A549 (cell line): ENCODE results near the gene FILIP1L. TPM values are rescaled to one million over a fixed set of nuclear protein-coding genes. Genes with fewer than 3 reads are reported as not detected.

Source experiments
- ATAC-seq, 2 experiments: fragments of 200-7000 bp in 1 of 2; fragments of >200 bp in 1 of 2; cut with Nextera tagmentation in 1 of 2; cut with Tn5 transposase in 1 of 2; 3 replicates each; pipeline versions ENCODE4 v1.8.0 to v1.9.1; 2018 to 2020; ENCODE audit warnings: mild to moderate bottlenecking in 1 of 2, moderate library complexity in 1 of 2
- CTCF ChIA-PET: fragments of 300-600 bp; sonication (Branson Sonifier 250); formaldehyde crosslinking; extraction: SDS; loops from one replicate; lab custom pipeline; 2021; ENCODE audit warnings: antibody characterized with exemption, inconsistent platforms; lab: Yijun Ruan, JAX
- POLR2A ChIA-PET: fragments of 350-600 bp; formaldehyde crosslinking; extraction: SDS; loops from one replicate; lab custom pipeline; 2021; ENCODE audit warnings: antibody characterized with exemption, inconsistent platforms; lab: Yijun Ruan, JAX
- DNase-seq, 2 experiments: peaks; one replicate each; pipeline versions ENCODE4 v3.0.0 to v3.0.0-alpha.2; 2011 to 2016; ENCODE audit warnings: low read depth in 1 of 2, low spot score in 1 of 2
- FAIRE-seq: peaks from 2 replicates; lab custom pipeline; 2011; peaks lifted over from hg19 to GRCh38; lab: Jason Lieb, UNC
- H3K27ac ChIP-seq, 2 experiments: fragments of >200 bp; sonication (Bioruptor Twin); formaldehyde crosslinking; 3 replicates each; pipeline ENCODE4 v1.5.1; 2016 to 2017
- H3K4me1 ChIP-seq: fragments of >200 bp; sonication (Bioruptor Twin); formaldehyde crosslinking; 3 replicates; pipeline ENCODE4 v1.6.1; 2016
- H3K4me2 ChIP-seq: fragments of >200 bp; sonication (Bioruptor Twin); formaldehyde crosslinking; 3 replicates; pipeline ENCODE4 v1.6.1; 2016
- H3K4me3 ChIP-seq: fragments of >200 bp; sonication (Bioruptor Twin); formaldehyde crosslinking; 3 replicates; pipeline ENCODE4 v1.5.1; 2016
- H3K9me3 ChIP-seq: fragments of >200 bp; sonication (Bioruptor Twin); formaldehyde crosslinking; 3 replicates; pipeline ENCODE4 v1.6.1; 2016
- ATOH8 ChIP-seq: fragments of 250-450 bp; sonication (Bioruptor Pico); IDR thresholded peaks from 2 replicates; pipeline ENCODE4 v1.5.0; 2020; ENCODE audit warnings: low read depth, mild to moderate bottlenecking, moderate library complexity
- CHD4 ChIP-seq: fragments of 200-600 bp; sonication (generic); IDR thresholded peaks from 2 replicates; pipeline ENCODE4 v1.6.1; 2016; ENCODE audit warnings: antibody characterized with exemption, mild to moderate bottlenecking, borderline replicate concordance
- EHF ChIP-seq: fragments of 250-450 bp; sonication (Bioruptor Pico); IDR thresholded peaks from 2 replicates; pipeline ENCODE4 v1.5.0; 2020; ENCODE audit warnings: mild to moderate bottlenecking
- EHMT2 ChIP-seq: fragments of 200-600 bp; sonication (generic); IDR thresholded peaks from 2 replicates; pipeline ENCODE4 v1.6.1; 2016; ENCODE audit warnings: antibody characterized with exemption, low read depth, mild to moderate bottlenecking, moderate library complexity
- FOSL2 ChIP-seq, 2 experiments: fragments of 450-650 bp in 1 of 2; fragments of >200 bp in 1 of 2; sonication (Bioruptor Twin) in 1 of 2; formaldehyde crosslinking; IDR thresholded peaks; 2 replicates each; pipeline versions ENCODE4 v1.5.0 to v1.6.1; 2016 to 2020; ENCODE audit warnings: mild to moderate bottlenecking in 1 of 2, moderate library complexity in 1 of 2
- KDM1A ChIP-seq: fragments of 200-600 bp; sonication (generic); IDR thresholded peaks from 2 replicates; pipeline ENCODE4 v1.6.1; 2016; ENCODE audit warnings: low read depth, mild to moderate bottlenecking
- MAFK ChIP-seq: fragments of 450-650 bp; IDR thresholded peaks from 2 replicates; pipeline ENCODE4 v1.6.1; 2014; ENCODE audit not compliant: partially characterized antibody
- MAZ ChIP-seq: fragments of 150-350 bp; IDR thresholded peaks from 2 replicates; pipeline ENCODE4 v1.6.1; 2014; ENCODE audit warnings: antibody characterized with exemption, low read depth, low read length, borderline replicate concordance
- MYC ChIP-seq: IDR thresholded peaks from 2 replicates; pipeline ENCODE4 v1.6.1; 2012; ENCODE audit warnings: mild to moderate bottlenecking, inconsistent platforms, low read length, improper control_type of control experiment, borderline replicate concordance
- NFE2L2 ChIP-seq: fragments of 150-350 bp; conservative IDR thresholded peaks from 2 replicates; pipeline ENCODE4 v1.6.1; 2014; ENCODE audit warnings: low read length
- PBX3 ChIP-seq: IDR thresholded peaks from 2 replicates; pipeline ENCODE4 v1.6.1; 2012
- POLR2AphosphoS2 ChIP-seq: conservative IDR thresholded peaks from 2 replicates; pipeline ENCODE4 v1.6.1; 2012; ENCODE audit warnings: low read length, improper control_type of control experiment, inconsistent platforms
- RAD21 ChIP-seq, 2 experiments: fragments of >200 bp in 1 of 2; sonication (Bioruptor Twin) in 1 of 2; formaldehyde crosslinking in 1 of 2; IDR thresholded peaks in 1 of 2; conservative IDR thresholded peaks in 1 of 2; 2 replicates in 1 of 2; 3 replicates in 1 of 2; pipeline ENCODE4 v1.6.1; 2012 to 2018; ENCODE audit warnings: inconsistent platforms in 1 of 2
- RCOR1 ChIP-seq: fragments of 150-350 bp; IDR thresholded peaks from 2 replicates; pipeline ENCODE4 v1.6.1; 2014; ENCODE audit warnings: antibody characterized with exemption, low read length, low read depth
- TFCP2L1 ChIP-seq: fragments of 250-450 bp; sonication (Bioruptor Pico); IDR thresholded peaks from 2 replicates; pipeline ENCODE4 v1.5.0; 2021; ENCODE audit warnings: mild to moderate bottlenecking
- TP53 ChIP-seq: fragments of 250-450 bp; sonication (Bioruptor Pico); IDR thresholded peaks from 2 replicates; pipeline ENCODE4 v1.5.0; 2021; ENCODE audit warnings: mild to moderate bottlenecking, moderate library complexity
- whole genome bisulfite sequencing: methylation state at CpG from one replicate; pipeline ENCODE4 v1.1.6; 2017; ENCODE audit errors: missing lambda C conversion rate; 5-methylcytosine and 5-hydroxymethylcytosine counted together
- polyA plus RNA-seq, 4 experiments: library from polyadenylated mRNA; depleted of rRNA in 3 of 4; stranded (reverse); fragments of >200 nt; fragmentation: RNase III in 1 of 4; extraction: RNeasy Plus Mini Kit Qiagen cat#74134 plus additional on column Dnase treatment in 1 of 4; gene quantifications; 2 replicates in 3 of 4; 3 replicates in 1 of 4; pipeline ENCODE4 v1.2.3, GENCODE V29; 2011 to 2017
- TF ChIP-seq, protein P1 (sequence below): fragments of 450-650 bp; IDR thresholded peaks from 2 replicates; pipeline ENCODE4 v1.6.1; 2014; ENCODE audit warnings: antibody characterized with exemption
- TF ChIP-seq, protein P2 (sequence below): IDR thresholded peaks from 2 replicates; pipeline ENCODE4 v1.6.1; 2012; ENCODE audit warnings: low read depth, borderline replicate concordance
- TF ChIP-seq, protein P3 (sequence below): fragments of 250-450 bp; sonication (Bioruptor Pico); IDR thresholded peaks from 2 replicates; pipeline ENCODE4 v1.5.0; 2021; ENCODE audit warnings: mild to moderate bottlenecking, moderate library complexity, borderline replicate concordance

FILIP1L gene
- polyA plus RNA-seq, 2 of the 4 experiments (the other 2 are of a cell fraction) = 0.19 to 0.45 TPM

DNA sequence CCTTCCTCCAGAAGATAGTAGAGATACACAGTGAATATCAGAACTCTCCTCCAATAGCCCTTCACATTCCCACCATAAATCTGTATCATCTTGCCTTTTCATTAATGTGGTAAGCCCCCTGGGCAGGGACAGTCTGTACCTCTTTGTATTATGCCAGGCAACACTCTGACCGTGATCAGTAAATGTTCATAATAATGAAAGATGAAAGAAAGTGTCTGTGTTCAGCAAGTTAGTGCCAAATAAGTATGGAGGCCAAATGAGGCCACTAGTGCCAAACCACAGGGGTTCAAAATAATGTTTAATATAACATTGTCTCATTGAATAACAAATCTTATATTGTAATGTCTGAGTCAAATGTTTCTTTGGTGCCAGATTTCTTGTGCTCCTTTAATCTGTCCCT is 192.3 kb downstream of the FILIP1L start (continued):
- TF ChIP-seq, protein P1, sequence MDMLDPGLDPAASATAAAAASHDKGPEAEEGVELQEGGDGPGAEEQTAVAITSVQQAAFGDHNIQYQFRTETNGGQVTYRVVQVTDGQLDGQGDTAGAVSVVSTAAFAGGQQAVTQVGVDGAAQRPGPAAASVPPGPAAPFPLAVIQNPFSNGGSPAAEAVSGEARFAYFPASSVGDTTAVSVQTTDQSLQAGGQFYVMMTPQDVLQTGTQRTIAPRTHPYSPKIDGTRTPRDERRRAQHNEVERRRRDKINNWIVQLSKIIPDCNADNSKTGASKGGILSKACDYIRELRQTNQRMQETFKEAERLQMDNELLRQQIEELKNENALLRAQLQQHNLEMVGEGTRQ = no peak
- TF ChIP-seq FOSL2 (IDR thresholded peaks at IDR 0.05) (no peak), FOSL2 (CRISPR knock-in tag; IDR thresholded peaks at IDR 0.05) (no peak), POLR2AphosphoS2 (no peak)
- TF ChIP-seq, all 56 proteins: peak for 0

GRCh38 chr3:99921377-99921695 is 193.0 kb downstream of the FILIP1L start:
- Histone ChIP-seq H3K4me1 (peaks cover 26% of the 10 kb centered on the region), H3K27ac (peak overlapping the region; percentile 25 to 29; a peak in 3 of 6 replicates), H3K4me2 (peak overlapping the region; percentile 54; the same call in 2 of the 3 replicates), H3K9me3 (no peaks in the 10 kb centered on the region), H3K4me3 (no peak overlapping the region)
- DNase-seq = no peak
- no peak for ATAC-seq
- CTCF ChIA-PET = no interaction called here
- WGBS = 100% methylated on average over 1 of the region's 1 CpG
- no peak for FAIRE-seq
- TF ChIP-seq MYC = no peak
- no peak for TF ChIP-seq MAZ
- no peak for TF ChIP-seq KDM1A
- no peak for TF ChIP-seq RAD21 (conservative IDR thresholded peaks at IDR 0.05 in 1 of 2, IDR thresholded peaks at IDR 0.05 in 1 of 2)
- no peak for TF ChIP-seq PBX3
- no peak for TF ChIP-seq ATOH8 (CRISPR knock-in tag)
- TF ChIP-seq MAFK = no peak
- no peak for TF ChIP-seq NFE2L2
- no peak for TF ChIP-seq FOSL2 (IDR thresholded peaks at IDR 0.05)
- no peak for TF ChIP-seq FOSL2 (CRISPR knock-in tag; IDR thresholded peaks at IDR 0.05)
- no peak for TF ChIP-seq EHF (CRISPR knock-in tag)
- no peak for TF ChIP-seq TP53
- TF ChIP-seq, protein P2, sequence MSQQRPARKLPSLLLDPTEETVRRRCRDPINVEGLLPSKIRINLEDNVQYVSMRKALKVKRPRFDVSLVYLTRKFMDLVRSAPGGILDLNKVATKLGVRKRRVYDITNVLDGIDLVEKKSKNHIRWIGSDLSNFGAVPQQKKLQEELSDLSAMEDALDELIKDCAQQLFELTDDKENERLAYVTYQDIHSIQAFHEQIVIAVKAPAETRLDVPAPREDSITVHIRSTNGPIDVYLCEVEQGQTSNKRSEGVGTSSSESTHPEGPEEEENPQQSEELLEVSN = no peak
- no peak for TF ChIP-seq CHD4
- TF ChIP-seq RCOR1 = no peak
- TF ChIP-seq, protein P3, sequence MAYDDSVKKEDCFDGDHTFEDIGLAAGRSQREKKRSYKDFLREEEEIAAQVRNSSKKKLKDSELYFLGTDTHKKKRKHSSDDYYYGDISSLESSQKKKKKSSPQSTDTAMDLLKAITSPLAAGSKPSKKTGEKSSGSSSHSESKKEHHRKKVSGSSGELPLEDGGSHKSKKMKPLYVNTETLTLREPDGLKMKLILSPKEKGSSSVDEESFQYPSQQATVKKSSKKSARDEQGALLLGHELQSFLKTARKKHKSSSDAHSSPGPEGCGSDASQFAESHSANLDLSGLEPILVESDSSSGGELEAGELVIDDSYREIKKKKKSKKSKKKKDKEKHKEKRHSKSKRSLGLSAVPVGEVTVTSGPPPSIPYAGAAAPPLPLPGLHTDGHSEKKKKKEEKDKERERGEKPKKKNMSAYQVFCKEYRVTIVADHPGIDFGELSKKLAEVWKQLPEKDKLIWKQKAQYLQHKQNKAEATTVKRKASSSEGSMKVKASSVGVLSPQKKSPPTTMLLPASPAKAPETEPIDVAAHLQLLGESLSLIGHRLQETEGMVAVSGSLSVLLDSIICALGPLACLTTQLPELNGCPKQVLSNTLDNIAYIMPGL (CRISPR knock-in tag) = no peak
- TF ChIP-seq EHMT2 = no peak
- no peak for TF ChIP-seq TFCP2L1 (CRISPR knock-in tag)
- POLR2A ChIA-PET = no interaction called here
